Activated CD4-positive, alpha-beta T cell treated with anti-CD3 and anti-CD28 coated beads, Interleukin-2, amount 10 ng/mL, durations not matched to agents 7 days and 5 days (primary cell): ENCODE measurements around the gene EPM2A. TPM values are rescaled to one million over a fixed set of nuclear protein-coding genes. Genes with fewer than 3 reads are reported as not detected.
"Not testable (repeated sequence)": the region's sequence is repeated elsewhere in the genome, so short reads cannot be mapped to it uniquely, and the experiment has no call there.

Experiments
- CTCF ChIA-PET: fragments of 350-600 bp; sonication (Branson Sonifier 250); formaldehyde crosslinking; loops from one replicate; lab custom pipeline; 2021; ENCODE audit warnings: antibody characterized with exemption; lab: Charles Lee
- POLR2A ChIA-PET: fragments of 350-600 bp; sonication (Branson Sonifier 250); formaldehyde crosslinking; loops from one replicate; lab custom pipeline; 2021; ENCODE audit warnings: antibody characterized with exemption; lab: Charles Lee
- DNase-seq: peaks from one replicate; pipeline ENCODE4 v3.0.0-alpha.2; 2020
- H3K27ac Mint-ChIP-seq: one replicate; pipeline ENCODE4 v1.8.0; 2021; ENCODE audit warnings: mild to moderate bottlenecking, moderate library complexity, mixed read lengths
- H3K27me3 Mint-ChIP-seq: one replicate; pipeline ENCODE4 v1.8.0; 2021; ENCODE audit warnings: mixed read lengths
- H3K36me3 Mint-ChIP-seq: one replicate; pipeline ENCODE4 v1.8.0; 2021; ENCODE audit warnings: low read depth, mixed read lengths
- H3K4me1 Mint-ChIP-seq: one replicate; pipeline ENCODE4 v1.8.0; 2021; ENCODE audit warnings: mixed read lengths
- H3K4me3 Mint-ChIP-seq: one replicate; pipeline ENCODE4 v1.8.0; 2021; ENCODE audit warnings: mild to moderate bottlenecking, moderate library complexity, mixed read lengths
- H3K9me3 Mint-ChIP-seq: one replicate; pipeline ENCODE4 v1.8.0; 2021; ENCODE audit warnings: mixed read lengths
- total RNA-seq, 2 experiments: library from RNA; stranded (reverse); gene quantifications; one replicate each; pipeline ENCODE4 v1.2.3, GENCODE V29; 2021

EPM2A gene
- total RNA-seq, 2 experiments from 2014 or later: 4.5 to 5.7 TPM

GRCh38 chr6:145744619-145745018, 9.3 kb upstream of the EPM2A start:
- no peak overlapping the region for H3K4me3 Mint-ChIP-seq
- POLR2A ChIA-PET: no interaction called here

GRCh38 chr6:145743332-145743731, 8.0 kb upstream of the EPM2A start:
- DNase-seq: no peak
- no peak overlapping the region for H3K27ac Mint-ChIP-seq
- no peak overlapping the region for H3K4me3 Mint-ChIP-seq
- no peaks in the 10 kb centered on the region for H3K36me3 Mint-ChIP-seq
- no peaks in the 10 kb centered on the region for H3K27me3 Mint-ChIP-seq
- CTCF ChIA-PET: no interaction called here
- POLR2A ChIA-PET: no interaction called here
- H3K4me1 Mint-ChIP-seq: no peaks in the 10 kb centered on the region
- peaks cover 2% of the 10 kb centered on the region for H3K9me3 Mint-ChIP-seq

More at GRCh38 chr6:145744619-145745018, 9.3 kb upstream of the EPM2A start:
- H3K27ac Mint-ChIP-seq: no peak overlapping the region
- DNase-seq: no peak
- peaks cover 5% of the 10 kb centered on the region for H3K4me1 Mint-ChIP-seq
- H3K9me3 Mint-ChIP-seq: peaks cover 1% of the 10 kb centered on the region
- CTCF ChIA-PET: no interaction called here
- no peaks in the 10 kb centered on the region for H3K27me3 Mint-ChIP-seq
- H3K36me3 Mint-ChIP-seq: no peaks in the 10 kb centered on the region

GRCh38 chr6:145742472-145742871, 7.2 kb upstream of the EPM2A start:
- H3K9me3 Mint-ChIP-seq, H3K36me3 Mint-ChIP-seq: not testable (repeated sequence)

GRCh38 chr6:145739685-145740084, 4.4 kb upstream of the EPM2A start:
- H3K4me1 Mint-ChIP-seq: peaks cover 13% of the 10 kb centered on the region
- H3K27me3 Mint-ChIP-seq, DNase-seq, H3K9me3 Mint-ChIP-seq, POLR2A ChIA-PET, H3K36me3 Mint-ChIP-seq, H3K27ac Mint-ChIP-seq, CTCF ChIA-PET, H3K4me3 Mint-ChIP-seq: not testable (repeated sequence)

More at GRCh38 chr6:145742472-145742871, 7.2 kb upstream of the EPM2A start:
- H3K27me3 Mint-ChIP-seq, H3K27ac Mint-ChIP-seq, DNase-seq, H3K4me1 Mint-ChIP-seq, POLR2A ChIA-PET, H3K4me3 Mint-ChIP-seq: not testable (repeated sequence)
- CTCF ChIA-PET: interaction anchor here (1.3 kb wide), 1 partner anchor 13 kb away, joined by 3 read pairs; no protein-coding TSS in a partner anchor

DNA sequence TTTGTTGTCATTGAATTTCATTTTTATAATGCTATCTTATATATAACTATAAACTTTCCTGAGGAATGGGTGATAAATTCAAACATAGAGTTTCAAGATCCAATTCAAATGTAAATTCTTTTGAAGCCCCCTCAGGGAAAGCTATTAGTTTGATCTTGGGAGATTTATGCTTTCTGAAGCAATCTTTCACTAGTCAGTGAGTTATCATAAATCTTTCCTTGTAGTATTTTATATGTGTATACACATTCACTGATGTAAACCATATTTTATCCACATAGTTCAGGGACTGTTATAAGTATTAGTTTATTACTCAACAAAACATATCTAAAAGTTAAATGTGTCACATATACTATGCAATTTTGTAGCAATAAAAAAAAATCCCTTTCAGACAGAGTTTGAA, 2.9 kb upstream of the EPM2A start:
- Mint-ChIP-seq H3K27ac (no peak overlapping the region), H3K36me3 (no peaks in the 10 kb centered on the region), H3K4me3 (no peak overlapping the region), H3K4me1 (peaks cover 21% of the 10 kb centered on the region), H3K27me3 (no peaks in the 10 kb centered on the region), H3K9me3 (peaks cover 2% of the 10 kb centered on the region)
- ChIA-PET POLR2A (no interaction called here), CTCF (no interaction called here)
- no peak for DNase-seq

DNA sequence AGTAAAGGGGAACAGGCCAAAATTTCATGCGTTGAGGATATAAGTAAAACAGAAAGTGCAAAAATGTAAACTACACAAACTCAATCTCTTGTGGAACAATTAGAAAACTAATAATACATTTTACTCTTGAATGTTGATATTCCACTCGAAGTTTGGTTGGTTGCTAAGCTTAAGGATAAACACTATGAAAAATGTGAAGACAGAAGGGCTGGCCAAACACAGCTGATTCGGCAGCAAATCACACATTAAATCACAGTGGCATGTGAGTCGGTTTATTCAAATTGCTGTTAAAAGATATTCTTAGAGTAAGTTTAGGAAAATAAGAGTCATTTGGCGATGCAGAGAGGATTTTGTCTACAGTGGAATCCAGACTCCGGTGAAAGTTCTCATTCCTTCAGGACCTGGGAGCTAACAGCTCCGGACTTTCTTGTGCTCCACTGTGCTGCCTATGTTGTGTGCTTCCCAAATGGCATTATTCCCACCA, 1.4 kb upstream of the EPM2A start:
- Mint-ChIP-seq H3K9me3 (peaks cover 2% of the 10 kb centered on the region), H3K4me1 (peaks cover 21% of the 10 kb centered on the region), H3K4me3 (peak overlapping the region; percentile 90), H3K27me3 (no peaks in the 10 kb centered on the region), H3K27ac (peak overlapping the region; percentile 98), H3K36me3 (no peaks in the 10 kb centered on the region)
- ChIA-PET CTCF (interaction anchor here (1.2 to 1.4 kb wide), 2 partner anchors 10 to 186 kb away, joined by 3 to 7 read pairs; no protein-coding TSS in a partner anchor), POLR2A (no interaction called here)
- DNase-seq: no peak

DNA sequence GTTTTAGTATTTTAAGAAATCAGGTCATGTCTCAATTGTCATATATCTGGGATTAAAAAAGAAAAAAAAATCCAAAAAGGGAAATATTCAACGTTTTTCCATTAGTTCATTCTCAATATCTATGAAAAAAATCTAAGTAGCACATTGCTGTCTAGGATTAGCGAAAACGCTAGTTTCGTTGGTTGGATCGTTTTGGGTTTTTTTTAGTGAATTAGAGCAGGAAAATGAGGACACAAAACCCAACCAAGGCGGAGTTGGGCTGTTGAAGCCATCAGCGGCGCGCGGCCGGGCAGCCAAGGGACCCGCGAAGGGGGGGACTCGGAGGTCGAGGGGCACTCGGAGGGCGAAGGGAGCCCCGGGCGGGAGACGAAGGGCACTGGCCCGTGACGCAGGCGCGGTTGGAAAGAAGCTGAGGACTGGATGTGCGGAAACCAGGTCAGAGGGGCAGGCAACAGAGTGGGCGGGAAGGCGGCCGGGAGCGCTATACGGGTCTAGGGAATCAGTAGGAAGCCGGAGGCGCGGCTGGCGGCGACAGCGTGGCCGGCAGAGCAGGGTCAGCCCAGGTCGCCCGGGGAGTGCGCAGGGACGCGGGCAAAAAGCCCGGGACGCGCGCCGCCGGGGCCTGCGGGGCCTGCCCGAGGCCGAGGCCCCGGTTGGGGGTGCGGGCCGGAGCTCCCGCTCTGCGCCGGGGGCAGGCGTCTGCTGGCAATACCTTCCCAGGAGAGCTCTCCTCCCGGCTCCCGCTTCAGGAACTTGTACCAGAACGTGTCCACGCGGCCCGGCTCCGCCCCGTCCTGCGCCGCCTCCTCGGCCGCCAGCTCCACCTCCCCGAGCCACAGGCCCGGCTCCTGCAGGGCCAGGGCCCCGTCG, 599 bp downstream of the EPM2A start:
- peaks cover 9% of the 10 kb centered on the region for H3K9me3 Mint-ChIP-seq
- peaks cover 11% of the 10 kb centered on the region for H3K36me3 Mint-ChIP-seq
- peaks cover 26% of the 10 kb centered on the region for H3K4me1 Mint-ChIP-seq
- peak overlapping the region; percentile 93 for H3K4me3 Mint-ChIP-seq
- peak; percentile 66 for DNase-seq
- POLR2A ChIA-PET: interaction anchor here (1.3 to 1.4 kb wide), 2 partner anchors 80 to 153 kb away, joined by 3 read pairs; partner anchors contain the start of gene FBXO30
- no peaks in the 10 kb centered on the region for H3K27me3 Mint-ChIP-seq
- peak overlapping the region; percentile 96 for H3K27ac Mint-ChIP-seq
- CTCF ChIA-PET: interaction anchor here (0.6 to 1.3 kb wide), 3 partner anchors 27 to 81 kb away, joined by 3 read pairs; no protein-coding TSS in a partner anchor

DNA sequence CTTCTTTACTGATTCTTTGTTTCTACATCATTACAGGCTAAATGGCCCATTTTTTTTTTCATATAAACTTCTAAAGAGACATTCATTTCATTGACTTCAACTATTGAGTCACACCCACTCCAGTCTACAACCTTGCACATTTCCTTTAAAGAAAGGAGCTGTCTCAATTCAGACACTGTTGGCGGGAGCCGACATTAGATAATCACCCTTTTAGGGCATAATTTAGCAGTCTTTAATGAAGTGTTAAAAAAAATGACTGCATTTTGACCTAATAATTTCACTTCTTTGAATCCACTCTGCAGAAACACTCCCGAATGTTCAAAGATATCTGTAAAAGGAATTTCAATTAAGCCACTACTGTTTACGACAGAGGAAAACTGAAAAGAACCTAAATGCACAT, 1.5 kb downstream of the EPM2A start:
- no peak for DNase-seq
- H3K4me3 Mint-ChIP-seq: peak overlapping the region; percentile 93
- POLR2A ChIA-PET: no interaction called here
- peaks cover 11% of the 10 kb centered on the region for H3K9me3 Mint-ChIP-seq
- no peaks in the 10 kb centered on the region for H3K27me3 Mint-ChIP-seq
- peaks cover 26% of the 10 kb centered on the region for H3K4me1 Mint-ChIP-seq
- CTCF ChIA-PET: no interaction called here
- H3K27ac Mint-ChIP-seq: peak overlapping the region; percentile 66
- peaks cover 14% of the 10 kb centered on the region for H3K36me3 Mint-ChIP-seq

- peaks cover 11% of the 10 kb centered on the region for H3K9me3 Mint-ChIP-seq
- DNase-seq: no peak
- ChIA-PET POLR2A (interaction anchor here (0.7 kb wide), 1 partner anchor 77 kb away, joined by 3 read pairs; no protein-coding TSS in a partner anchor), CTCF (no interaction called here)
- H3K27ac Mint-ChIP-seq: no peak overlapping the region
- peaks cover 14% of the 10 kb centered on the region for H3K36me3 Mint-ChIP-seq
- H3K4me3 Mint-ChIP-seq: no peak overlapping the region
- H3K4me1 Mint-ChIP-seq: peaks cover 26% of the 10 kb centered on the region
- no peaks in the 10 kb centered on the region for H3K27me3 Mint-ChIP-seq
Measured at GRCh38 chr6:145733207-145733606, 2.1 kb downstream of the EPM2A start.

GRCh38 chr6:145731447-145731846, 3.9 kb downstream of the EPM2A start:
- CTCF ChIA-PET: interaction anchor here (0.9 kb wide), 1 partner anchor 109 kb away, joined by 3 read pairs; no protein-coding TSS in a partner anchor
- POLR2A ChIA-PET: no interaction called here
- H3K36me3 Mint-ChIP-seq: peaks cover 16% of the 10 kb centered on the region

GRCh38 chr6:145729887-145730286, 5.4 kb downstream of the EPM2A start:
- Mint-ChIP-seq H3K9me3 (peaks cover 16% of the 10 kb centered on the region), H3K27me3 (no peaks in the 10 kb centered on the region), H3K36me3 (peaks cover 16% of the 10 kb centered on the region), H3K4me1 (peaks cover 13% of the 10 kb centered on the region), H3K4me3 (no peak overlapping the region), H3K27ac (no peak overlapping the region)
- POLR2A ChIA-PET: no interaction called here
- no peak for DNase-seq
- CTCF ChIA-PET: interaction anchor here (1.2 kb wide), 1 partner anchor 12 kb away, joined by 3 read pairs; no protein-coding TSS in a partner anchor

More at GRCh38 chr6:145731447-145731846, 3.9 kb downstream of the EPM2A start:
- H3K4me1 Mint-ChIP-seq: peaks cover 19% of the 10 kb centered on the region
- no peaks in the 10 kb centered on the region for H3K27me3 Mint-ChIP-seq
- no peak overlapping the region for H3K27ac Mint-ChIP-seq
- no peak for DNase-seq
- no peak overlapping the region for H3K4me3 Mint-ChIP-seq
- H3K9me3 Mint-ChIP-seq: peaks cover 14% of the 10 kb centered on the region

- H3K27ac Mint-ChIP-seq: no peak overlapping the region
- ChIA-PET CTCF (no interaction called here), POLR2A (no interaction called here)
- no peak for DNase-seq
- H3K4me1 Mint-ChIP-seq: peaks cover 6% of the 10 kb centered on the region
- H3K9me3 Mint-ChIP-seq: peaks cover 21% of the 10 kb centered on the region
- no peaks in the 10 kb centered on the region for H3K27me3 Mint-ChIP-seq
- H3K36me3 Mint-ChIP-seq: peaks cover 18% of the 10 kb centered on the region
- H3K4me3 Mint-ChIP-seq: no peak overlapping the region
Measured at GRCh38 chr6:145728444-145729385, 6.6 kb downstream of the EPM2A start.
